Measurements from ENCODE around the gene FUT7. TPM values are rescaled to one million over a fixed set of nuclear protein-coding genes. Genes with fewer than 3 reads are reported as not detected.
A peak's percentile ranks its signal among the peaks of the same experiment; 100 is the strongest.

FUT7 gene
- total RNA-seq, 1 donor from 2014 or later, result not detected

DNA sequence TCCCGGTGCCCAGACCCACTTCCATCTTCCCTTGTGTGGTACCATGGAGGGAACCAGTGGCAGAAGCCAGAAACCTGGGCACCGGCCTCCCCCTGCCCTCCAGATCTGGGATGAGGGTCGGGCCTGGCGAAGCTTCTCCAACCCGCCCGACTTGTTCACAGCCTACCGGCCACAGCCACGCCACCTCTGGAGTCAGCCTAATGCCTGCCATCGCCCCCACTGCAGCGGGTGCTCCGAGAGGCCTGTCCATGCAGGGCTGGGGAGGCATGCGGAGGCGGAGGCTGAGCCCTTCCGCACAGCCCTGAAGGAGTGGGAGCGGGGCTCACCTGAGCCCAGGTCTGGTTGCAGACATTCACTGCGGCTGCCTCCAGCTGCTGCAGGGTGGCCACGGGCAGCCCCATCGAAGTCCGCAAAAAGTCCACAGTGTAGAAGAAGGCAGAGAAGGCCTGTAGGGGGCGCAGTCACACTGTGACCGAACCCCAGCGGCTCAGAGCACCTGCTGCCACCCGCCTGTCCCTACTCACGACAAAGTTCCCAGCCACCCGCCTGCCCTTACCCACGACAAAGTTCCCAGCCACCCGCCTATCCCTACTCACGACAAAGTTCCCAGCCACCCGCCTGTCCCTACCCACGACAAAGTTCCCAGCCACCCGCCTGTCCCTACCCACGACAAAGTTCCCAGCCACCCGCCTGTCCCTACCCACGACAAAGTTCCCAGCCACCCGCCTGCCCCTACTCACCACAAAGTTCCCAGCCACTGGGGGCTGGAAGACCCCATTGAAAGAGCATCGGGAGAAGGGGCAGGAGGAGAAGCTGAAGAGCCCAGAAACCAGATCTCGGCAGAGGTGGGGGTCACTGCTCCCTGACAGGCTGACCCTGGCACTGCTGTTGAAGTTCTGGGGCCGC, 17.9 kb upstream of the FUT7 start:
- no peak overlapping the region for H3K4me3 ChIP-seq (ENCODE audit: low read length in 3 of 3)
- peaks cover 20 to 36% (median 30%) of the 10 kb centered on the region in 3 donors for H3K4me1 ChIP-seq (ENCODE audit: control insufficient read depth in 3 of 3, insufficient read depth in 3 of 3, low read length in 3 of 3)
- no peaks in the 10 kb centered on the region for H3K36me3 ChIP-seq (ENCODE audit: control insufficient read depth in 3 of 3, insufficient read depth in 3 of 3, low read length in 3 of 3)
- H3K27ac ChIP-seq (ENCODE audit: low read depth, low read length), result no peak overlapping the region
- peaks cover 63 to 73% (median 69%) of the 10 kb centered on the region in 3 donors for H3K27me3 ChIP-seq (ENCODE audit: control insufficient read depth in 3 of 3, insufficient read depth in 3 of 3, low read length in 3 of 3)
- no peaks in the 10 kb centered on the region for H3K9me3 ChIP-seq (ENCODE audit: control insufficient read depth in 3 of 3, low read length in 3 of 3)
- H3K9ac ChIP-seq (ENCODE audit: low read depth in 1 of 3, low read length in 3 of 3), result no peak overlapping the region

DNA sequence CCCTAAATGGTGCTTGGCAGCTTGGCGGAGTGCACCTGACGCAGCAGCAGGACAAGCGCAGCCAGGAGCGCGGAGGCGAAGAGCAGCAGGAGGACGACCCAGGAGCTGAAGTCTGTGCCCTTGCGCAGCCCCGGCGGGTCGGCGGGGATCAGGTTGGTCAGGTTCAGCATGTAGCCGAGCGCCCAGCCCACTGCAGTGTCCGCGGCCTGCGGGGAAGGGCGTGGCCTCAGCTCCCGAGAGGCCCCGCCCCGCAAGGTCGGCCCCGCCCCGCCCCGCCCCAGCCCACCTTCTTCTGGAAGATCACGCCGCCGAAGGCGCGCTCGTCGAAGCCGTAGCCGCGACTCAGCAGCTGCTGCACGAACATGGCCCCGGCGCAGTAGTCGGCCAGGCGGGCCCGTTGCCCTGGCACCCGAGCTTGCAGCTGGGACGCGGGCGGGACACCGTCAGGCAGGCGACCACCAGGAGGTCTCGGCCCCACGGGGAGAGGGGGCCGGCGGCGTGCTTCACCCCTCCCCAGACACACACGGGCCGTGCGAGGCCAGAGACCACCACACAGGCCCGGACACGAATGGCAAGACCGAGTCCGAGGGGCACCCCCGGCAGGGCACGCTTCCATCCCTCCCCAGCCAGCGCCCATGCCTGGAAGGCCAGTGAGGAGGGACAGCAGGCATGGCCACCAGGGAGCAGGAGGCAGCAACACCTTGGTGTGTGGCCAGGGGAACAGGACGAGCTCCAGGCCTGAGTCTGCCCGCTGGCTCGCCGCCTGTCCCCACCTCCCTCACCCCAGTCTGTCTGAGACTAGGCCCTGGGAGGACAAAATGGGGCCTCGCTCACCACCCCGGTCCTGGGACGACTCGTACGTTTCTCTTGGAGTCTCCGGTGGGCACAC, 17.0 kb upstream of the FUT7 start:
- Histone ChIP-seq H3K4me1 (ENCODE audit: control insufficient read depth in 3 of 3, insufficient read depth in 3 of 3, low read length in 3 of 3) (peaks cover 25 to 39% (median 36%) of the 10 kb centered on the region in 3 donors), H3K36me3 (ENCODE audit: control insufficient read depth in 3 of 3, insufficient read depth in 3 of 3, low read length in 3 of 3) (no peaks in the 10 kb centered on the region), H3K9me3 (ENCODE audit: control insufficient read depth in 3 of 3, low read length in 3 of 3) (no peaks in the 10 kb centered on the region), H3K9ac (ENCODE audit: low read depth in 1 of 3, low read length in 3 of 3) (no peak overlapping the region), H3K27me3 (ENCODE audit: control insufficient read depth in 3 of 3, insufficient read depth in 3 of 3, low read length in 3 of 3) (peaks cover 58 to 76% (median 72%) of the 10 kb centered on the region in 3 donors), H3K4me3 (ENCODE audit: low read length in 3 of 3) (no peak overlapping the region), H3K27ac (ENCODE audit: low read depth, low read length) (no peak overlapping the region)

DNA sequence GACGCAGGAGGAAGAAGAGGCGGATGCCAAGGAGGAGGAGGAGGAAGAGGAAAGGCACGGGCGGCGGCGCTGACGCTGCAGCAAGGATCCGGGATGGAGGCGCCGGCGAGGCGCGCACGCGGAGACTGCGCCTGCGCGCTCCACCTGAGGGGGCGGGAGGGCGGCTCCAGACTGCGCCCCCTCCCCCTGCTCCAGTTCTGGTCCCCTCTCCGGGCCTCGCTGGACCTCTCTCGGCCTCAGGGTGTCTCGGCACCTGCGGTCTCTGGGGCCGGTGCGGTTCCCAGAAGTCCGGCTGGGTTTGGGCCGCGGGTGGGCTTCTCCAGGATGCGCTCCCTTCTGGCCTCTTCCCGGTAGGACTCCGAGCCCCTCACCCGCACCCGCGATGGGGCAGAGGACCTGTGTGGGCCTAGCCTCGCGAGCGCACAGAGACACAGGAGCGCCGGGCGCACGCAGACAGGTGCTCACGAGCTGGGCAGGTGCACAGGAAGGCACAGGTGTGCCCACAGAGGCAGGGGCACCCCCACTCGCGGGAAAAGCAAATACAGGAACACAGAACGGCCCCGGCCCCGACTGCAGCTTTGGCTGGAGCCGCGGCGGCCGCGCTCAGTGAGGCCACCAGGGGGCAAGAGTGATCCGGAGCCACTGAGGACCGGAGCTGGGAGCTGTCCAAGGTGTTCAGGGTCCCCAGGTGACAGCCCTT, 14.3 kb upstream of the FUT7 start, which contains the start of gene NPDC1:
Gene NPDC1, minus strand, starts transcription at position 90 of the 700 bp plus-strand sequence. CDS start 188 bp downstream, outside the sequence.
- peak within 1 kb of the TSS; percentile 38 to 77 (median 61) for H3K9ac ChIP-seq (ENCODE audit: low read depth in 1 of 3, low read length in 3 of 3)
- no peaks in the 10 kb centered on the region for H3K36me3 ChIP-seq (ENCODE audit: control insufficient read depth in 3 of 3, insufficient read depth in 3 of 3, low read length in 3 of 3)
- peak within 1 kb of the TSS; percentile 65 to 74 (median 69) for H3K4me3 ChIP-seq (ENCODE audit: low read length in 3 of 3)
- H3K27ac ChIP-seq (ENCODE audit: low read depth, low read length), result peak within 1 kb of the TSS; percentile 40
- peaks cover 37 to 62% (median 60%) of the 10 kb centered on the region in 3 donors for H3K27me3 ChIP-seq (ENCODE audit: control insufficient read depth in 3 of 3, insufficient read depth in 3 of 3, low read length in 3 of 3)
- no peaks in the 10 kb centered on the region for H3K9me3 ChIP-seq (ENCODE audit: control insufficient read depth in 3 of 3, low read length in 3 of 3)
- H3K4me1 ChIP-seq (ENCODE audit: control insufficient read depth in 3 of 3, insufficient read depth in 3 of 3, low read length in 3 of 3), result peaks cover 27 to 39% (median 31%) of the 10 kb centered on the region in 3 donors

DNA sequence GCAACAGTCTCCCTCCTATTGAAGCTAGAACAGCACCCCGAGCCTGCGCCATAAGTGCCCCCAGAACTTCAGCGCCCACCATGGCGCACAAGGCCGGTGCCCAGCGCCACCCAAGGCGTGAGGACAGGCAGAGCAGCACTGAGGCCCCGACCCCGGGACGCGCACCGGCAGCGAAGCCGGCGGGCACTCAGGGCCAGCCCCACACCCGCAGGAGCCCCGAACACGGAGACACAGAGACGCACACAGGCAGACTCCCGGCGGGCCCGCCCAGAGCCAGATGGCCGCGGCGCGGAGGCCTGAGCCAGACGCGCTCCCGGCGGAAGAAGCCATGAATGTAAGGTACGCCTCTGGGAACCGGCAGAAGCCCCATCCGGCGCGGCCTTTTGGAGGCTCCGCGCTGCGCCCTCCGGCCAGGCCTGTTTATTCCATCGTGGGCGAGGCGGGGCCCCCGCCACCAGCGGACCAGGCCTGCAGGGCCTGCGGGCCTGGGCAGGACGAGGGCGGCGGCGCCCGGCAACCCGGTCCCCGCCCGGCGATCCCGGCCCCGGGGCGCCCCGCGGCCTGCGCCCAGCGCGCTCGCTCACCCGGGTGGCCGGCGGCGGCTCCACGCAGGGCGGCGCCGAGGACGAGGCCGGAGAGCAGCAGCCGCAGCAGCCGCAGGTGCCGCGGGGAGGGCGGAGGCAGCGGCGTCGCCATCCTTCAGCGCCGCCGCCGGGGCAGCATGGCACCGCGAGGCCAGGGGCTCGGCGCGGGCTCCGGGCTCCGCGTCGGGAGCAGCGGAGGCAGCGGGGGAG, 13.6 kb upstream of the FUT7 start:
- Histone ChIP-seq H3K9ac (ENCODE audit: low read depth in 1 of 3, low read length in 3 of 3) (peak overlapping the region; percentile 38 to 77 (median 61)), H3K9me3 (ENCODE audit: control insufficient read depth in 3 of 3, low read length in 3 of 3) (no peaks in the 10 kb centered on the region), H3K36me3 (ENCODE audit: control insufficient read depth in 3 of 3, insufficient read depth in 3 of 3, low read length in 3 of 3) (no peaks in the 10 kb centered on the region), H3K4me1 (ENCODE audit: control insufficient read depth in 3 of 3, insufficient read depth in 3 of 3, low read length in 3 of 3) (peaks cover 27 to 39% (median 31%) of the 10 kb centered on the region in 3 donors), H3K27me3 (ENCODE audit: control insufficient read depth in 3 of 3, insufficient read depth in 3 of 3, low read length in 3 of 3) (peaks cover 31 to 56% (median 55%) of the 10 kb centered on the region in 3 donors), H3K4me3 (ENCODE audit: low read length in 3 of 3) (peak overlapping the region; percentile 65 to 74 (median 69)), H3K27ac (ENCODE audit: low read depth, low read length) (peak overlapping the region; percentile 40)

DNA sequence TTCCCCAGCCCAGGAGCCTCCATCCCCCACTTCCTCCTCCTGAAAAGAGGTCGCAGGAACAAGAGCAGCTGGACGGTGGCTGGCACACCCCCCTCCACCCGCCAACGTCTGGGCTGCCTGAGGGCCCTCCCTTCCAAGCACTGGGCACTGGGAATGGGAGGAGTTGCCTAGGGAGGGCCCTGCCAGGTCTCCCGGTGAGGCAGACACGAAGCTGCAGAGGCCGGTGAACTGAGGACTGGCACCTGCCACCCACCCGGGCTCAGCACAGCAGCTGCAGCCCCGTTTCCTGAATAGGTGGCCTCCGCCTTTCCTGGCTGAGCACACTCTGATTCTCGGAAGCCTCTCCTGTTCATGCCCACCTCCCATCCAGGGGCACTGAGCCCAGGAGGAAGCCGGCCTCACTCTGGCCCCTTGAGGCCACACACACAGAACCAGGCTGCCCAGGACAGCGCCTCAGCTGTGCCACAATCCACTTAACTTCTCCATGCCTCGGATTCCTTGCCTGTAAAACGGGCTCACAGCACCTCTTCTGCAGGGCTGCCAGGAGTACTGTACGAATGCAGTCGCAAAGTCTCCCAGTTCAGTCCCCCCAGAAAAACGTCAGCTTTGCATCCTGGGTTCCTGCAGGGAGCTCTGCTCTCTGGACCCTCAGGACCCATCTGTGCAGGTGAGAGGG, 12.8 kb upstream of the FUT7 start:
- no peaks in the 10 kb centered on the region for H3K9me3 ChIP-seq (ENCODE audit: control insufficient read depth in 3 of 3, low read length in 3 of 3)
- H3K9ac ChIP-seq (ENCODE audit: low read depth in 1 of 3, low read length in 3 of 3), result peak overlapping the region; percentile 38 to 77 (median 61)
- H3K4me1 ChIP-seq (ENCODE audit: control insufficient read depth in 3 of 3, insufficient read depth in 3 of 3, low read length in 3 of 3), result peaks cover 27 to 39% (median 31%) of the 10 kb centered on the region in 3 donors
- H3K36me3 ChIP-seq (ENCODE audit: control insufficient read depth in 3 of 3, insufficient read depth in 3 of 3, low read length in 3 of 3), result peaks cover 0 to 5% (median 2%) of the 10 kb centered on the region in 3 donors
- H3K27me3 ChIP-seq (ENCODE audit: control insufficient read depth in 3 of 3, insufficient read depth in 3 of 3, low read length in 3 of 3), result peaks cover 24 to 48% (median 47%) of the 10 kb centered on the region in 3 donors
- peak overlapping the region; percentile 56 for H3K27ac ChIP-seq (ENCODE audit: low read depth, low read length)
- peak overlapping the region; percentile 63 to 74 (median 65) for H3K4me3 ChIP-seq (ENCODE audit: low read length in 3 of 3)

DNA sequence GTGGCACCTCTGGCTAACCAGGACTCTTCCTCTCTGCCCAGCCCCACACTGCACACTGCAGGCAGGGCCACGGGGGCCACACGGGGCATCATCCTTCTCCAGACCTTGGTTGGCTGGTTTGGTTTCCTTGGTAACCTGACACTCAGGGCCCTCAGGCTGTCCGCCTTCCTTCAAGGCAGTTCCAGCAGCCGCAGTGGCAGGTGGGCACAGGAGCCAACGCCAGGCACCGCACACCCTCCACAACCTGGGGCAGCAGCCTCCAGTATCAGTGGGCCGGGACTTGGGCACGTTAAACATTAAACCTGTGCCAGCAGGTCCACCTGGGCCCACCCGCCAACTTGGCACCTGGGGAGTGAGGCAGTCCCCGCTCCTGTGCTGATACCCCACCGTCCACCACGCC, 12.1 kb upstream of the FUT7 start:
- Histone ChIP-seq H3K4me1 (ENCODE audit: control insufficient read depth in 3 of 3, insufficient read depth in 3 of 3, low read length in 3 of 3) (peaks cover 27 to 33% (median 28%) of the 10 kb centered on the region in 3 donors), H3K4me3 (ENCODE audit: low read length in 3 of 3) (peak overlapping the region in 2 of 3 donors; percentile 29 to 48), H3K9me3 (ENCODE audit: control insufficient read depth in 3 of 3, low read length in 3 of 3) (no peaks in the 10 kb centered on the region), H3K27ac (ENCODE audit: low read depth, low read length) (peak overlapping the region; percentile 56), H3K9ac (ENCODE audit: low read depth in 1 of 3, low read length in 3 of 3) (peak overlapping the region in 1 of 3 donors; percentile 33), H3K36me3 (ENCODE audit: control insufficient read depth in 3 of 3, insufficient read depth in 3 of 3, low read length in 3 of 3) (peaks cover 0 to 10% (median 4%) of the 10 kb centered on the region in 3 donors), H3K27me3 (ENCODE audit: control insufficient read depth in 3 of 3, insufficient read depth in 3 of 3, low read length in 3 of 3) (peaks cover 18 to 42% (median 41%) of the 10 kb centered on the region in 3 donors)

DNA sequence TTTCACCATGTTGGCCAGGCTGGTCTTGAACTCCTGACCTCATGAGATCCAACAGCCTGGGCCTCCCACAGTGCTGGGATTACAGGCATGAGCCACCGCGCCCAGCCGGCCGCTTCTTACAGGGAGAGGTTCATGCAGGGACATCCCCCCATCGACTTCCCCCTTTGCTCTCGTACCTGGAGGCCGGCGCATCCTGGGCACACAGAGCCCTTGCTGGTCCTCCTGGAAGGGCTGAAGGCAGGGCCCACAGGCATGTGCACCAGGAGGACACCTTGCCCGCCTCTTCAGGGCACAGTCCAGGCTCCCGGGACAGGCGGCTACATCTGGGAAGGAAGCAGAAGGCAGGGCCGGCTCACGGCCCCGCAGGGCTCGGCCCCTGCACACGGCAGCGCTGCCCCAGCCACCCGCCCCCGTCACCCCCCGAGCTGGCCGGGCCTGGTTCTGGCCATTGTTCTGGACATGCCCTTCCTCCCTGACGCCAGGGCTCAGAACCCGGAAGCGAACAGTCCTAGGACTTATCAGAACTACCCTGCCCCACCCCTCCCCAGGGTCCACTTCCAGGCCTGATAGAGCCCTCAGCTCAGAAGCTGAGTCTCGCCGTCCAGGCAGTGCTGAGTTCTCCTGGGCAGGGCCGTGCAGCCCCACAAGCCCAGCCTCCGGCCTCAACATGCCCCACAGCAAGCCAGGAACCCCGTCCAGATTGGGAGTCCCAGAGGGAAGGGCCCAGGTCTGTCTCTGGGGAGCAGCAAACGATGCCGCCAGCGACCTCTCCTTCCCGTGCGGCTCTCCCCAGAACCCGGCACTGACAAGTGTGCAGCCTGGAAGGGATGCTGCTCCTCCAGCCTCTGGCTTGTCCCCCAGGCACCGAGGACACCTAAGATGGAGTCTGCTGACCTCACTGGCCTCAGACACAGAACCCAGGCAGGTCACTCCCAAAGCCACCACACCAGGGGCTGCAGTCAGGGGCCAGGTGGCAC, 11.2 kb upstream of the FUT7 start:
- H3K36me3 ChIP-seq (ENCODE audit: control insufficient read depth in 3 of 3, insufficient read depth in 3 of 3, low read length in 3 of 3), result peaks cover 0 to 12% (median 6%) of the 10 kb centered on the region in 3 donors
- peak overlapping the region; percentile 56 for H3K27ac ChIP-seq (ENCODE audit: low read depth, low read length)
- peak overlapping the region in 1 of 3 donors; percentile 29 for H3K4me3 ChIP-seq (ENCODE audit: low read length in 3 of 3)
- H3K9me3 ChIP-seq (ENCODE audit: control insufficient read depth in 3 of 3, low read length in 3 of 3), result no peaks in the 10 kb centered on the region
- H3K4me1 ChIP-seq (ENCODE audit: control insufficient read depth in 3 of 3, insufficient read depth in 3 of 3, low read length in 3 of 3), result peaks cover 25 to 32% (median 27%) of the 10 kb centered on the region in 3 donors
- H3K27me3 ChIP-seq (ENCODE audit: control insufficient read depth in 3 of 3, insufficient read depth in 3 of 3, low read length in 3 of 3), result peaks cover 12 to 38% (median 33%) of the 10 kb centered on the region in 3 donors
- H3K9ac ChIP-seq (ENCODE audit: low read depth in 1 of 3, low read length in 3 of 3), result peak overlapping the region in 1 of 3 donors; percentile 33
